Astrocyte of the spinal cord (primary cell): ENCODE data around the gene TNFRSF19.
"Not testable (repeated sequence)": the region's sequence is repeated elsewhere in the genome, so short reads cannot be mapped to it uniquely, and the experiment has no call there.

ENCODE experiments used
- DNase-seq: peaks from one replicate; pipeline ENCODE4 v3.0.0; 2011; ENCODE audit warnings: low read depth, low spot score
- H3K4me3 ChIP-seq: 2 replicates; pipeline ENCODE4 v1.5.1; 2011; ENCODE audit warnings: low read depth, mild to moderate bottlenecking, low read length, moderate library complexity
- in situ Hi-C: cut with HindIII; loops from 2 replicates; pipeline ENCODE4 v1.10.0; 2017; ENCODE audit warnings: low sequenced_read_pairs
- TF ChIP-seq, protein P1 (sequence below): IDR thresholded peaks from 2 replicates; pipeline ENCODE4 v1.5.1; 2012; ENCODE audit warnings: low read depth, mild to moderate bottlenecking, low read length, inconsistent platforms

TNFRSF19 gene

DNA sequence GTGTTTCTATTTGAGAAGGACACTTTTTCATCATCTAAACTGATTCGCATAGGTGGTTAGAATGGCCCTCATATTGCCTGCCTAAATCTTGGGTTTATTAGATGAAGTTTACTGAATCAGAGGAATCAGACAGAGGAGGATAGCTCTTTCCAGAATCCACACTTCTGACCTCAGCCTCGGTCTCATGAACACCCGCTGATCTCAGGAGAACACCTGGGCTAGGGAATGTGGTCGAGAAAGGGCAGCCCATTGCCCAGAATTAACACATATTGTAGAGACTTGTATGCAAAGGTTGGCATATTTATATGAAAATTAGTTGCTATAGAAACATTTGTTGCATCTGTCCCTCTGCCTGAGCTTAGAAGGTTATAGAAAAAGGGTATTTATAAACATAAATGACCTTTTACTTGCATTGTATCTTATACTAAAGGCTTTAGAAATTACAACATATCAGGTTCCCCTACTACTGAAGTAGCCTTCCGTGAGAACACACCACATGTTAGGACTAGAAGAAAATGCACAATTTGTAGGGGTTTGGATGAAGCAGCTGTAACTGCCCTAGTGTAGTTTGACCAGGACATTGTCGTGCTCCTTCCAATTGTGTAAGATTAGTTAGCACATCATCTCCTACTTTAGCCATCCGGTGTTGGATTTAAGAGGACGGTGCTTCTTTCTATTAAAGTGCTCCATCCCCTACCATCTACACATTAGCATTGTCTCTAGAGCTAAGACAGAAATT lies 103.8 kb downstream of the TNFRSF19 start:
- peak; percentile 27 for DNase-seq
- TF ChIP-seq, protein P1, sequence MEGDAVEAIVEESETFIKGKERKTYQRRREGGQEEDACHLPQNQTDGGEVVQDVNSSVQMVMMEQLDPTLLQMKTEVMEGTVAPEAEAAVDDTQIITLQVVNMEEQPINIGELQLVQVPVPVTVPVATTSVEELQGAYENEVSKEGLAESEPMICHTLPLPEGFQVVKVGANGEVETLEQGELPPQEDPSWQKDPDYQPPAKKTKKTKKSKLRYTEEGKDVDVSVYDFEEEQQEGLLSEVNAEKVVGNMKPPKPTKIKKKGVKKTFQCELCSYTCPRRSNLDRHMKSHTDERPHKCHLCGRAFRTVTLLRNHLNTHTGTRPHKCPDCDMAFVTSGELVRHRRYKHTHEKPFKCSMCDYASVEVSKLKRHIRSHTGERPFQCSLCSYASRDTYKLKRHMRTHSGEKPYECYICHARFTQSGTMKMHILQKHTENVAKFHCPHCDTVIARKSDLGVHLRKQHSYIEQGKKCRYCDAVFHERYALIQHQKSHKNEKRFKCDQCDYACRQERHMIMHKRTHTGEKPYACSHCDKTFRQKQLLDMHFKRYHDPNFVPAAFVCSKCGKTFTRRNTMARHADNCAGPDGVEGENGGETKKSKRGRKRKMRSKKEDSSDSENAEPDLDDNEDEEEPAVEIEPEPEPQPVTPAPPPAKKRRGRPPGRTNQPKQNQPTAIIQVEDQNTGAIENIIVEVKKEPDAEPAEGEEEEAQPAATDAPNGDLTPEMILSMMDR: no peak
- in situ Hi-C loops: no loop called here
- H3K4me3 ChIP-seq: no peak overlapping the region

DNA sequence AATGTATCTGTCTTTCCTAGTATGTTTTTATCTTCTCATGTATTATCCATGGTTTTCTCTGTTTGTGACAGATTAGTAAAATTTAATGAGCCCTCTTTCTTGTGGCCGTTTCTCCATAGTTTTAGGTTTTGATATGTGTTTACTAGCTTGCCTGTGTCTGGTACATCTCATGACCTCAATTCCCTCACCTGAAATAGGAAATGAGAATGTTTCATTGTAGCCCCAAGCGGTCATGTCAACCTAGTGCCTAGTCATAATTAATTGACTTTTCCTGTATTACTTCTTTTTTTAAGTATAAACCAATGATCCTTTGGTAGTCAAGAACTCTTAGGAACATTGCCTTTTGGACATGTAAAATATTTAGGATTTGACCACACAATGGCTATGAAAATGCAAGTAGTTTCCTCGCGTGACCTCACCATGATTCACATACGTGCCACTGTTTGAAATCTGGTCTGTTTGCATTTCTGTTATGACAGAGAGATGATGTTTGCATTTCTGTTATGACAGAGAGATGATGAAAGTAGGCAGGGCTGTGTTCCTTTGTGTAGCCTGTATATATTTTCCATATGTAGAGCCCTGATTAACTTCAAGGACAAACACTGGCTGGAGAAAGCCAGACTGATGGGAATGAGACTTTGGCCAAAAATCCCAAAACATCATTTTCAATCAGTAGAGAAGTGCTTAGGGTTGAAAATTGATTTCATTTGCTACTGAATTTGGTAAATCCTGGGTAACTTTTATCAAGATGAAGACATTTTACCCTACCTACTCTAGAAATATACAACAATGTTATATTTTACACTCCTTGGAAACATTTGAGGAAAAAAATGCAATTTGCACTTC lies 104.8 kb downstream of the TNFRSF19 start:
- no peak overlapping the region for H3K4me3 ChIP-seq
- TF ChIP-seq, protein P1: no peak
- peak; percentile 89 for DNase-seq
- in situ Hi-C loops: no loop called here

DNA sequence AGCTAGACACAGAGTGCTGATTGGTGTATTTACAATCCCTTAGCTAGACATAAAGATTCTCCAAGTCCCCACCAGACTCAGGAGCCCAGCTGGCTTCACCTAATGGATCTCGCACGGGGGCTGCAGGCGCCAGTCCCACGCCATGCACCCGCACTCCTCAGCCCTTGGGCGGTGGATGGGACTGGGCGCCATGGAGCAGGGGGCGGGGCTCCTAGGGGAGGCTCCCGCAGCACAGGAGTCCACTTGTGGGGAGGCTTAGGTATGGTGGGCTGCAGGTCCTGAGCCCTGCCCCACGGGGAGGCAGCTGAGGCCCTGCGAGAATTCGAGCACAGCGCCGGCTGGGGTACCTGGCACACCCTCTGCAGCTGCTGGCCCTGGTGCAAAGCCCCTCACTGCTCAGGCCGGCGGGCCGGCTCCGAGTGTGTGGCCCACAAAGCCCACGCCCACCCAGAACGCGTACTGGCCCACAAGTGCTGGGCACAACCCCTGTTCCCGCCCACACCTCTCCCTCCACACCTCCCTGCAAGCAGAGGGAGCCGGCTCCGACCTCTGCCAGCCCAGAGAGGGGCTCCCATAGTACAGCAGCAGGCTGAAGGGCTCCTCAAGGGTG lies 107.6 kb downstream of the TNFRSF19 start:
- DNase-seq, H3K4me3 ChIP-seq, in situ Hi-C loops: not testable (repeated sequence)

DNA sequence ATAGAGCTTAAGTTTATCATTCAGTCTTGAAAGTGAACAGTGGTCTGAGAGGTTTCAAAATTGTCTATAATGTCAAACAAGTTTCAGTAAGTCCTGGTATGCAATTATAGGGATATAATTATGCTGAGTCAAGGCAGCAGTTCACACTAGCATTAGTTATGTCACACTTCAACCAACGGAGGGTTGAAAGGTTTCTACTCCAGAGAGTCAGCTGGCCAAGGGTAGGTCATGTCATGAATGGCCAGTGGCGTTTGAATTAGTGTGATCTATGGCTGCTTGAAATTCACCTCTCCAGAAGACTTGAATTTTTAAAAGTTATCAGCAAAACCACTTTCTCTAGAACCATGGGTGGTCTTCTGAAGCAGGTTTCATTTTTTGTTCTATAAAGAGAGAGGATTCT lies 108.6 kb downstream of the TNFRSF19 start:
- H3K4me3 ChIP-seq: no peak overlapping the region
- TF ChIP-seq, protein P1: no peak
- no peak for DNase-seq
- in situ Hi-C loops: no loop called here

DNA sequence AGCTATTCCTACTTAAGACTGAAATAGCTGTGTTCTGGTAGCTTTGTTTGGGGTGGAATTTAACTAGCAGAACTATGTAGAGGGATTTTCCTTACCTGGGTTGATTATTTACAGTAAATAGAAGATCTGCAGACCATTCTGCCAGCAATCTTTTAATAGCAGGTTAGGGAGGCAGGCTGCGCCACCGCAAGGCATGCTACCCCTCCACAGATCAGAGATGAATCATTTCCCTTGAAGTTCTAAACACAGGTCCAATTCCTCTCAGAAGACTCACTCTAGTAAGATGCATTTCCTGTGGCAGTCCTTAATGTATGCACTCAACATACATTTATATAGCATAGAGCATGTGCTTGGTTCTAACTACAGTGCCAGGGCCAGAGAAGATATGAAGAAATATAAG lies 109.0 kb downstream of the TNFRSF19 start:
- TF ChIP-seq, protein P1: no peak
- H3K4me3 ChIP-seq: no peak overlapping the region
- DNase-seq: peak; percentile 72
- in situ Hi-C loops: no loop called here

DNA sequence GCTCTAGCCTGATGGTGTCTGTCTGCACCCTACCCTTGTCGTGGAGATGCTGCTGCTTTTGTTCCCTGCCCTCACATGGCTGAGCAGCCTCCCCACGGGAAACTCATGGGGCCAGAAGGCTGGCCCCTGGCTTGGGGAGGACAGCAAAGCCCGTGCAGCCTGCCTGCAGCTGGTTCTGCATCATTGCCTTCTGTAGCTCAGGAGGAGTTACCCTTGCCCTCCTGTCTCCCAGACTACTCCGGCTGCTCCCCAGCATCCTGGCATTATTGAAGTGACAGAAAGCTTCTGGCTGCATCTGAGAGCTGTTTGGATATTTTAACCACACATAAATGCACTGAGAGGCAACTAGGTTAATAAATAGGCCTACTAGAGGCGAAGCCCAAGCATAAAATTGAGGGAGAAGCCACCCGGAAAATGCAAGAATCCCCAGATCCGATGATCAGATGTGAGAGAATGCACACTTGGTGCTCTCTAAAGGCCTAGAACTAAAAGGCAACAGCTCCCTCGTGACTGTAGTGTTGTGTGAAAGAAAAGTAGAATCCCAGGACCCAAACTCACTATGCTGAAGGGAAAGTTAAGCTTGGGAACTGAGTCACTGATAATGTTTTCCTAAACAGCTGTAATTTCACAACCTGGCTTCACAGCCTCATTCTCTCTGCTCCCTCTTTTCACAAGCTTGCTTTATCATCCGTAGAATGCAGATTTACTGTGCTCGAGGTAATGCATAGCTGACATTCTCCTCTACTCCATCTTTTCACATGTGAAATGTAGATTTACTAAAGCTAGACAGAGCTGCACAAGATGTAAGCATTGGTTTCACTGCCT lies 110.8 kb downstream of the TNFRSF19 start:
- in situ Hi-C loops: no loop called here
- DNase-seq: no peak
- no peak overlapping the region for H3K4me3 ChIP-seq
- TF ChIP-seq, protein P1: no peak
